HG03520 (cell line): Measurements from ENCODE around the gene ACP2.

Experiments
- ATAC-seq: cut with Tn5 transposase; IDR thresholded peaks from one replicate; pipeline ENCODE4 v1.9.1; 2021; ENCODE audit warnings: mild to moderate bottlenecking, moderate library complexity; ENCODE audit not compliant: unreplicated experiment

ACP2 gene

GRCh38 chr11:47269002-47269828, 20.6 kb upstream of the ACP2 start:
- ATAC-seq = peak; percentile 30

GRCh38 chr11:47268448-47269001, 19.9 kb upstream of the ACP2 start:
- ATAC-seq = no peak

- no peak for ATAC-seq
These were observed 19.3 kb upstream of the ACP2 start for GRCh38 chr11:47267876-47268275.

- ATAC-seq = no peak
These were observed 15.9 kb upstream of the ACP2 start for GRCh38 chr11:47264521-47264920.

- ATAC-seq = no peak
These were observed 15.5 kb upstream of the ACP2 start for GRCh38 chr11:47264119-47264518.

- no peak for ATAC-seq
These were observed 12.7 kb upstream of the ACP2 start for GRCh38 chr11:47261291-47261800.

GRCh38 chr11:47260366-47260765, 11.8 kb upstream of the ACP2 start:
- no peak for ATAC-seq

GRCh38 chr11:47259232-47259977, 10.8 kb upstream of the ACP2 start:
- ATAC-seq = no peak

GRCh38 chr11:47258317-47258902, 9.8 kb upstream of the ACP2 start:
- no peak for ATAC-seq

- no peak for ATAC-seq
These were observed 9.1 kb upstream of the ACP2 start, which contains the start of gene NR1H3 for GRCh38 chr11:47257517-47258316. TSS of gene NR1H3 (plus strand) at chr11:47257996. CDS start at chr11:47259217, 1,221 bp downstream.

- no peak for ATAC-seq
These were observed 8.5 kb upstream of the ACP2 start for GRCh38 chr11:47257177-47257516.

GRCh38 chr11:47256374-47256773, 7.8 kb upstream of the ACP2 start:
- ATAC-seq = no peak

- no peak for ATAC-seq
These were observed 5.8 kb upstream of the ACP2 start for GRCh38 chr11:47254386-47254785.

- ATAC-seq = no peak
These were observed 5.0 kb upstream of the ACP2 start for GRCh38 chr11:47253660-47254059.

GRCh38 chr11:47251751-47252150, 3.1 kb upstream of the ACP2 start:
- ATAC-seq = no peak

GRCh38 chr11:47249378-47249715, 733 bp upstream of the ACP2 start:
- ATAC-seq = no peak

GRCh38 chr11:47248304-47248663, 330 bp downstream of the ACP2 start:
- ATAC-seq = peak; percentile 4

GRCh38 chr11:47247502-47247901, 1.1 kb downstream of the ACP2 start:
- no peak for ATAC-seq

- ATAC-seq = no peak
These were observed 2.8 kb downstream of the ACP2 start for GRCh38 chr11:47245611-47246357.
